ENCODE results near the gene DLGAP3.

The DLGAP3 gene

DNA sequence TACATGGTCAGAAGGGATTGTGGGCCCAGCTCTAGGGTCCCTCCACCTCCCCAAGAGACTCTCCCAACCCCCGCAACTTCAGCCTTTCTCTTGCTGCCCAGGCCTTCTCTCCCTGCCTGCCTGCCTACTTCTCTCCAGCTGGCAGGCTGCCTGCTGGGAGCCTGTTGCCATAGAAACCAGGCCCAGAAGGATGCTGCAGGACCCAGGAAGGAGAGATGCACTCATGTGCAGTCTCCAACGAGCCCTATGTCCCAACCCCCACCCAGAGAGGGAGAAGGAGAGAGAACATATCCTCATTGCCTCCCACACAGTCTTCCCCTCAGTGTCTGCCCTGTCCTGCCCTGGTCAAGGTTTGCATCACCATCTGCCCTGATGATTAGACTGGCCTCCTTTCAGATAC, 59.1 kb downstream of the DLGAP3 start:
- Histone ChIP-seq H3K4me3 (ENCODE audit: low read length in 2 of 2) (no peak overlapping the region), H3K9ac (ENCODE audit: low read depth in 1 of 2, low read length in 2 of 2) (no peak overlapping the region), H3K27ac (ENCODE audit: low read depth in 2 of 2, low read length in 2 of 2) (no peak overlapping the region), H3K9me3 (ENCODE audit: control insufficient read depth in 2 of 2, low read length in 2 of 2) (no peaks in the 10 kb centered on the region), H3K27me3 (ENCODE audit: control insufficient read depth in 2 of 2, insufficient read depth in 2 of 2, low read length in 2 of 2) (peaks cover 11 to 19% of the 10 kb centered on the region in 2 donors), H3K36me3 (ENCODE audit: control insufficient read depth in 2 of 2, insufficient read depth in 2 of 2, low read length in 2 of 2) (no peaks in the 10 kb centered on the region), H3K4me1 (ENCODE audit: control insufficient read depth in 2 of 2, insufficient read depth in 2 of 2, low read length in 2 of 2) (peaks cover 3 to 11% of the 10 kb centered on the region in 2 donors)

DNA sequence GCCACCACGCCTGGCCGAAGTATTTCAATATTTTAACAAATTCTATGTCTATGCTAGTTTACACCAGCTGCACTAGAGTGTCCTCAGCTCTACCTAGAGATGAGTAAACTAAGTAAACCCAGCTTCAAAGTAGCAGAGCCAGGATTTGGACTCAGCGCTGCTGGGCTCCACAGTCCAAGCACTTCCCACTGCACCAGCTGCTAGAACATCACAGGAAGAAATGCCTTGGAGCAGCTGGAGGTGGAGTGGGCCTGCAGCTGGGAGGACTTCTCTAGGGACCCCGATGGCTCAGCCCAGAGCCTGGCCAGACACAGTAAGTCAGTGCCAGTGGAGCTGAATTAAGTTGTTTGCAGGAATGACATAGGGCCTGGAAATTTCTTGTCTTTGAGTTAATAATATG, 59.7 kb downstream of the DLGAP3 start:
- H3K4me1 ChIP-seq (ENCODE audit: control insufficient read depth in 2 of 2, insufficient read depth in 2 of 2, low read length in 2 of 2) = peaks cover 3 to 13% of the 10 kb centered on the region in 2 donors
- H3K36me3 ChIP-seq (ENCODE audit: control insufficient read depth in 2 of 2, insufficient read depth in 2 of 2, low read length in 2 of 2) = no peaks in the 10 kb centered on the region
- H3K4me3 ChIP-seq (ENCODE audit: low read length in 2 of 2) = no peak overlapping the region
- H3K27me3 ChIP-seq (ENCODE audit: control insufficient read depth in 2 of 2, insufficient read depth in 2 of 2, low read length in 2 of 2) = peaks cover 11 to 16% of the 10 kb centered on the region in 2 donors
- H3K9me3 ChIP-seq (ENCODE audit: control insufficient read depth in 2 of 2, low read length in 2 of 2) = no peaks in the 10 kb centered on the region
- H3K27ac ChIP-seq (ENCODE audit: low read depth in 2 of 2, low read length in 2 of 2) = no peak overlapping the region
- H3K9ac ChIP-seq (ENCODE audit: low read depth in 1 of 2, low read length in 2 of 2) = no peak overlapping the region

DNA sequence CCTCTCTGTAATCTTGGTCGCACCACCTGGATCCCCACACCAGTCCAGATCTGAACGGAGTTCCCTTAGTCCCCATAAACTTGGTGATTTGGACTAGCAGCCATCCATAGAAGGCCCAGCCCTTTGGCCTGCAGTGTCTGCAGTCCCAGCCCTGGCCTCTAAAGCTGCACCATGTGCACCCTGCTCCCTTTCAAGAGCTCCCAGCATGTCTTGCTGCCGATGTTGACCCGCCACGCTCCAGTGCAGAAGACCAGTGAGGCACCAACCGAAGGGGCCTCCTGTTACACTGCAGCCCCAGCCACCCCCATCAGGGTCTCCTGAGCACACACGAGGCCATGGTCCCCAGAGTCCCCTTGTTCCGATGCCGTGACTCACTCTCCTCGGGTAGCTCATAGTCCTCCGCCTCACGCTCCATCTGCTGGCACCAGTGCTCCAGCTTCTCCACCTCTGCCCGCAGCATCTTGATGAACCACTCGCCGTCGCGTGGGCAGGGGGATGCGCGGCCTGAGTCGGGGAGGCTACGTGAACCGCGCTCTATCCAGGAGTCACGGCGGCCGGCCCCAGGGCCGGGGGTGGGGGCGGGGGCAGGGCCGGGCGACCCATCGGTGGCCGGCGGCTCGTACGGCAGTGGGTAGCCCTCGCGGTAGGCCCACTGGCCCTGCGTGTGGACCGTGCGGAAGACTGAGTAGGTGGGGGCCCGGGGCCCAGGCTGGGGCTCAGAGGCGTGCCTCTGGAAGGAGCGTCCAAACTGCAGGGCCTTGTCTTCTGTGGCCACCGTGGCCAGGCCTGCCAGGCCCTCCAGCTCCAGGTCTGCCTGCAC, 61.0 kb downstream of the DLGAP3 start:
- H3K9me3 ChIP-seq (ENCODE audit: control insufficient read depth in 2 of 2, low read length in 2 of 2) = no peaks in the 10 kb centered on the region
- H3K36me3 ChIP-seq (ENCODE audit: control insufficient read depth in 2 of 2, insufficient read depth in 2 of 2, low read length in 2 of 2) = no peaks in the 10 kb centered on the region
- H3K4me1 ChIP-seq (ENCODE audit: control insufficient read depth in 2 of 2, insufficient read depth in 2 of 2, low read length in 2 of 2) = peaks cover 8 to 13% of the 10 kb centered on the region in 2 donors
- peaks cover 6 to 13% of the 10 kb centered on the region in 2 donors for H3K27me3 ChIP-seq (ENCODE audit: control insufficient read depth in 2 of 2, insufficient read depth in 2 of 2, low read length in 2 of 2)
- no peak overlapping the region for H3K27ac ChIP-seq (ENCODE audit: low read depth in 2 of 2, low read length in 2 of 2)
- no peak overlapping the region for H3K9ac ChIP-seq (ENCODE audit: low read depth in 1 of 2, low read length in 2 of 2)
- no peak overlapping the region for H3K4me3 ChIP-seq (ENCODE audit: low read length in 2 of 2)

DNA sequence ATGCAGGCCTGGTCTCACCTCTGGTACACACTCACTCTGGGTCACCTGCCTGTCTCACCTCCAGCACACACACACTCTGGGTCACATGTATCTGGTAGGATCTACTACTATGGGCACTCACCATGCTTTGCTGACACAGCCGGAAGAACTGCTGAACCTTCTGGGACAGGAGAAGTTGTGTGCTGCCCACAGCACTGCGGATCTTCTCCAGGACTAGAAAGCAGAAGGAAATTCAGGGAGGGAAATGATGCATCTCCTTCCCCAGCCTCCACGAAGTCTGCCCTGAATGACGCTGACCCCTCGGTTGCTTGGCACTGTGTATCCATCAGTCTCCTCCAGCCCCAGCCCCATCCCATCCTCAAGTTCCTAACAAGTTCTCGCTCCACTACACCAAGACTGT, 62.0 kb downstream of the DLGAP3 start:
- Histone ChIP-seq H3K27me3 (ENCODE audit: control insufficient read depth in 2 of 2, insufficient read depth in 2 of 2, low read length in 2 of 2) (peaks cover 6 to 9% of the 10 kb centered on the region in 2 donors), H3K4me1 (ENCODE audit: control insufficient read depth in 2 of 2, insufficient read depth in 2 of 2, low read length in 2 of 2) (peaks cover 15 to 19% of the 10 kb centered on the region in 2 donors), H3K4me3 (ENCODE audit: low read length in 2 of 2) (no peak overlapping the region), H3K9ac (ENCODE audit: low read depth in 1 of 2, low read length in 2 of 2) (no peak overlapping the region), H3K9me3 (ENCODE audit: control insufficient read depth in 2 of 2, low read length in 2 of 2) (no peaks in the 10 kb centered on the region), H3K36me3 (ENCODE audit: control insufficient read depth in 2 of 2, insufficient read depth in 2 of 2, low read length in 2 of 2) (no peaks in the 10 kb centered on the region), H3K27ac (ENCODE audit: low read depth in 2 of 2, low read length in 2 of 2) (no peak overlapping the region)

DNA sequence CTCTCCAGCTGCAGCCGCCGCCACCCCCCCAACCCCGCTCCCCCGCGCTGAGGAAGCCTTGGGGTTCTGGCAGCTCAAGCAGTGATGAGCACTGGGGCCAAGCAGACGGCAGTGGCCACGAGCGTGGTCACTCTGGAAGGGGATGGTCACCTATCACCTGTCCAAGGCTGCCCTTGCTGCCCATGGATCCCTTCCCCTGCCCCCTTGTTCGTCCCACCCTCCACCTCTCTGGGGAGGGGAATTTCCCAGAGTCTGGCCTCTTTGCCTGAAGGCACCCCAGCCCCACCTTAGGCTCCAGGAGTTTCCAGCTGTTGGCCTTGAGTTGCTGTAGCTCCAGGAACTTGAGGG, 62.7 kb downstream of the DLGAP3 start:
- no peaks in the 10 kb centered on the region for H3K36me3 ChIP-seq (ENCODE audit: control insufficient read depth in 2 of 2, insufficient read depth in 2 of 2, low read length in 2 of 2)
- H3K4me3 ChIP-seq (ENCODE audit: low read length in 2 of 2) = peak overlapping the region; percentile 75 to 79
- H3K9ac ChIP-seq (ENCODE audit: low read depth in 1 of 2, low read length in 2 of 2) = peak overlapping the region; percentile 79 to 90
- H3K4me1 ChIP-seq (ENCODE audit: control insufficient read depth in 2 of 2, insufficient read depth in 2 of 2, low read length in 2 of 2) = peaks cover 15 to 22% of the 10 kb centered on the region in 2 donors
- H3K27me3 ChIP-seq (ENCODE audit: control insufficient read depth in 2 of 2, insufficient read depth in 2 of 2, low read length in 2 of 2) = peaks cover 2 to 4% of the 10 kb centered on the region in 2 donors
- no peaks in the 10 kb centered on the region for H3K9me3 ChIP-seq (ENCODE audit: control insufficient read depth in 2 of 2, low read length in 2 of 2)
- peak overlapping the region; percentile 86 to 88 for H3K27ac ChIP-seq (ENCODE audit: low read depth in 2 of 2, low read length in 2 of 2)

DNA sequence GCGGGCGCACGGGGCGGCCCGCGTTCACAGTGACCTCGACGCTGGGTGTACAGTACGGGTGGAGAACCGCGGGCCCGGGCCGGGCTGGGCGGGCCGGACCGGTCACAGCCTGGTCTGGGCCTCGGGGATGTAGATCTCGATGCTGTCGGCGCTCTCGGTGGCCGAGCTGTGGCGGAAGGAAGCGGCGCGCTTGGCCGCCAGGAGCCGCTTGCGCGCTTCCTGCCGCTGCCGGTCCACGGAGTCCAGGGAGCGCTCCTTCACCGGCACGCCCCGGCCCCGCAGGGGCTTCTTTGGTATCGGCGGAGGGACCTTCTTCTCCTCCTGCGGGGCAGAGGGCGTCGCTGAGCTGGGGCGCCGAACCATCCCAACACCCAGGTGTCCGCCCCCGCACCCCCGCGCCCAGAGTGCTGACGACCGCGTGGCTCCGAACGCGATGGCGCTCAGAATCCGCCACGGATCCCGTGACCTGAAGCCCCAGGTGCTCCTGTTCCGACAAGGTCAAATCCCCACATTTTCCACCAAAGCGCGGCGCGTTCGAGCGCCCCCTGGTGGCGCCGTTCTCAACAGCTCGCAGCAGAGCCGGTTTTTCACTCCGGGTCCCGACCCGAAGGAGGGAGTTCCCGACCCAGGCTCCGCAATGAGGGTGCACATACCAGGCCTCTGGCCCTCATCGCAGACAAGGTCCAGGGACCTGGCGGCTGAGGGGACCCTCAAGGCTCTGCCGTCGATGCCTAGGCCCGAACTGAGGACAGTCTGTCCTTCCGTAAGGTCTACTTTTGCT, 63.3 kb downstream of the DLGAP3 start:
- H3K27ac ChIP-seq (ENCODE audit: low read depth in 2 of 2, low read length in 2 of 2) = peak overlapping the region; percentile 86 to 88
- H3K9ac ChIP-seq (ENCODE audit: low read depth in 1 of 2, low read length in 2 of 2) = peak overlapping the region; percentile 79 to 90
- H3K4me3 ChIP-seq (ENCODE audit: low read length in 2 of 2) = peak overlapping the region; percentile 75 to 79

DNA sequence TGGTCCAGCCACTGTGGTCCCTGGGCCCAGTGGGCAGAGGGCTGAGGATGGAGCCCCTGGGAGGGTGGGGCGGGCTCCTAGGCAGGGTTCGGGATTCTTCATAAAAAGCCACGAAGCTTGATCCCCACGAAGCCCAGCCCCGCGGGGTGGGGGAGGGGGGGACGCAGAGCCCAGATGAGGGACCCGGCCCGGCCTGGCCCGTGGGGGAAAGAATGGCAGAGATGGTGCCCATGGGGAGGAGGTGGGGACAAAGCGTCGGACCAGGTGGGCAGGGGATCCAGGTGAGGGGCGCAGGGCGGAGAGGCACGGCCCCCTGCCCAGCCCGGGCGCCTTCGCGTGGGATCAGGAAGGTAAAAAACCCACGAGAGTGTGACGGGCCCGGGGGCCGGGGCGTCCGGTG, 63.9 kb downstream of the DLGAP3 start:
- H3K9ac ChIP-seq (ENCODE audit: low read depth in 1 of 2, low read length in 2 of 2) = peak overlapping the region; percentile 79 to 90
- H3K27ac ChIP-seq (ENCODE audit: low read depth in 2 of 2, low read length in 2 of 2) = peak overlapping the region; percentile 86 to 88
- H3K36me3 ChIP-seq (ENCODE audit: control insufficient read depth in 2 of 2, insufficient read depth in 2 of 2, low read length in 2 of 2) = no peaks in the 10 kb centered on the region

More for the DNA sequence above, 63.3 kb downstream of the DLGAP3 start:
- no peaks in the 10 kb centered on the region for H3K27me3 ChIP-seq (ENCODE audit: control insufficient read depth in 2 of 2, insufficient read depth in 2 of 2, low read length in 2 of 2)
- H3K4me1 ChIP-seq (ENCODE audit: control insufficient read depth in 2 of 2, insufficient read depth in 2 of 2, low read length in 2 of 2) = peaks cover 15 to 22% of the 10 kb centered on the region in 2 donors
- H3K9me3 ChIP-seq (ENCODE audit: control insufficient read depth in 2 of 2, low read length in 2 of 2) = no peaks in the 10 kb centered on the region
- no peaks in the 10 kb centered on the region for H3K36me3 ChIP-seq (ENCODE audit: control insufficient read depth in 2 of 2, insufficient read depth in 2 of 2, low read length in 2 of 2)

DNA sequence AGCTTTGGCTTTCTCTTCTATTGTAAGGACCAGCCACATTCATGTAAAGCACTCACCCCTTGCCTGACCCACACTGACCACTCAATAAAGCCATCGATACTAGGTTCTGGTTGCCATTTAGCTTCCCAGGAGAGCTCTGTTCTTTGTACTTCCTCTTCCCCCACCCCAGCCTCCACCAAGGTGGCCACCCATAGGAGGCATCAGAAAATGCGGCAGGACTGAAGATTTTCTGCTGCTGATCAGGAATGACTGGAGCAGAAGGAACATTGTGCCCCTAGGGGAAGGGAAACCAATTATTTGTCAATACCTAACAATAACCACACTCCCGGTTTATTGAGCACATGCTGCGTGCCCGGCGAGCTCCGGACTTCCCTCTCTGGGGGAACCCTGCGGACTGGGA, 64.7 kb downstream of the DLGAP3 start:
- peaks cover 22 to 25% of the 10 kb centered on the region in 2 donors for H3K4me1 ChIP-seq (ENCODE audit: control insufficient read depth in 2 of 2, insufficient read depth in 2 of 2, low read length in 2 of 2)
- no peak overlapping the region for H3K9ac ChIP-seq (ENCODE audit: low read depth in 1 of 2, low read length in 2 of 2)
- H3K27me3 ChIP-seq (ENCODE audit: control insufficient read depth in 2 of 2, insufficient read depth in 2 of 2, low read length in 2 of 2) = no peaks in the 10 kb centered on the region
- H3K36me3 ChIP-seq (ENCODE audit: control insufficient read depth in 2 of 2, insufficient read depth in 2 of 2, low read length in 2 of 2) = no peaks in the 10 kb centered on the region
- no peak overlapping the region for H3K4me3 ChIP-seq (ENCODE audit: low read length in 2 of 2)
- no peaks in the 10 kb centered on the region for H3K9me3 ChIP-seq (ENCODE audit: control insufficient read depth in 2 of 2, low read length in 2 of 2)
- H3K27ac ChIP-seq (ENCODE audit: low read depth in 2 of 2, low read length in 2 of 2) = peak overlapping the region in 1 of 2 donors; percentile 59

More for the DNA sequence above, 63.9 kb downstream of the DLGAP3 start:
- Histone ChIP-seq H3K27me3 (ENCODE audit: control insufficient read depth in 2 of 2, insufficient read depth in 2 of 2, low read length in 2 of 2) (no peaks in the 10 kb centered on the region), H3K9me3 (ENCODE audit: control insufficient read depth in 2 of 2, low read length in 2 of 2) (no peaks in the 10 kb centered on the region), H3K4me1 (ENCODE audit: control insufficient read depth in 2 of 2, insufficient read depth in 2 of 2, low read length in 2 of 2) (peaks cover 15 to 22% of the 10 kb centered on the region in 2 donors), H3K4me3 (ENCODE audit: low read length in 2 of 2) (peak overlapping the region; percentile 75 to 79)

DNA sequence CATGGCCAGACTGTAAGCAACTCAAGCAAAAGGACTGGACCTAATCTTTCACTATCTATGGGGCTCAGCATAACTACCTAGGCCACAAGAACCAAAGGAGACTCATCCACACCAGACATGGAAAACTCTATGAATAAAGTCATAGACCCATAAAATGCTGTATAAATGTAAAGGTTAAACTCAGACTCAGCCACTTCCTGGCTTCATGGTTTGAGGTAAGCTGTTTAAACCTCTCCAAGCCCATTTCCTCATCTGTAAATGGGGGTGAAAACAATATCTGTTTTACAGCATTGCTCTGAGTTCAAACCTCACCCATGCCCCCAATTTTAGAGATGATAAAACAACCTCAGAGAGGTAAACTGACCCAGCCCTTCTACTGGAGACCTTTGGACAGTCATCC, 65.9 kb downstream of the DLGAP3 start:
- Histone ChIP-seq H3K9ac (ENCODE audit: low read depth in 1 of 2, low read length in 2 of 2) (no peak overlapping the region), H3K36me3 (ENCODE audit: control insufficient read depth in 2 of 2, insufficient read depth in 2 of 2, low read length in 2 of 2) (no peaks in the 10 kb centered on the region), H3K4me3 (ENCODE audit: low read length in 2 of 2) (no peak overlapping the region), H3K27me3 (ENCODE audit: control insufficient read depth in 2 of 2, insufficient read depth in 2 of 2, low read length in 2 of 2) (no peaks in the 10 kb centered on the region), H3K9me3 (ENCODE audit: control insufficient read depth in 2 of 2, low read length in 2 of 2) (no peaks in the 10 kb centered on the region), H3K27ac (ENCODE audit: low read depth in 2 of 2, low read length in 2 of 2) (peak overlapping the region; percentile 50 to 59), H3K4me1 (ENCODE audit: control insufficient read depth in 2 of 2, insufficient read depth in 2 of 2, low read length in 2 of 2) (peaks cover 27 to 31% of the 10 kb centered on the region in 2 donors)
